ENCODE measurements around the gene USP40. TPM values are rescaled to one million over a fixed set of nuclear protein-coding genes. Genes with fewer than 3 reads are reported as not detected.

The USP40 gene
- total RNA-seq, 2 donors from 2014 or later = 11.6 to 12.5 TPM

DNA sequence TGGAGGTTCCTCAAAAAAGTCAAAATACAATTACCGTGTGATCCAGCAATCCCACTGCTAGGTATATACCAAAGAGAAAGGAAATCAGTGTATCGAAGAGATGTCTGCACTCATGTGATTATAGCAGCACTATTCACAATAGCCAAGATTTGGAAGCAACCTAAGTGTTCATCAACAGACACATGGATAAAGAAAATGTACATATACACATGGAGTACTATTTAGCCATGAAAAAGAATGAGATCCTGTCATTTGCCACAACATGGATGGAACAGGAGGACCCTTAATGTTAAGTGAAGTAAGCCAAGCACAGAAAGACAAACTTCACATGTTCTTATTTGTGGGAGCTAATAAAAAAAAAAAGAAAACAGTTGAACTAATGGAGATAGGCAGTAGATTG is 133.6 kb downstream of the USP40 start:
- DNase-seq (ENCODE audit: low spot score) = no peak
- H3K36me3 ChIP-seq = peaks cover 27% of the 10 kb centered on the region
- TF ChIP-seq, protein P1, sequence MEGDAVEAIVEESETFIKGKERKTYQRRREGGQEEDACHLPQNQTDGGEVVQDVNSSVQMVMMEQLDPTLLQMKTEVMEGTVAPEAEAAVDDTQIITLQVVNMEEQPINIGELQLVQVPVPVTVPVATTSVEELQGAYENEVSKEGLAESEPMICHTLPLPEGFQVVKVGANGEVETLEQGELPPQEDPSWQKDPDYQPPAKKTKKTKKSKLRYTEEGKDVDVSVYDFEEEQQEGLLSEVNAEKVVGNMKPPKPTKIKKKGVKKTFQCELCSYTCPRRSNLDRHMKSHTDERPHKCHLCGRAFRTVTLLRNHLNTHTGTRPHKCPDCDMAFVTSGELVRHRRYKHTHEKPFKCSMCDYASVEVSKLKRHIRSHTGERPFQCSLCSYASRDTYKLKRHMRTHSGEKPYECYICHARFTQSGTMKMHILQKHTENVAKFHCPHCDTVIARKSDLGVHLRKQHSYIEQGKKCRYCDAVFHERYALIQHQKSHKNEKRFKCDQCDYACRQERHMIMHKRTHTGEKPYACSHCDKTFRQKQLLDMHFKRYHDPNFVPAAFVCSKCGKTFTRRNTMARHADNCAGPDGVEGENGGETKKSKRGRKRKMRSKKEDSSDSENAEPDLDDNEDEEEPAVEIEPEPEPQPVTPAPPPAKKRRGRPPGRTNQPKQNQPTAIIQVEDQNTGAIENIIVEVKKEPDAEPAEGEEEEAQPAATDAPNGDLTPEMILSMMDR (IDR thresholded peaks at IDR 0.05) = no peak
- H3K27ac ChIP-seq = peak overlapping the region in 1 of 2 donors; percentile 50
- no peaks in the 10 kb centered on the region for H3K27me3 ChIP-seq
- no peaks in the 10 kb centered on the region for H3K9me3 ChIP-seq
- no peak overlapping the region for H3K4me3 ChIP-seq
- peaks cover 0 to 41% of the 10 kb centered on the region in 2 donors for H3K4me1 ChIP-seq

DNA sequence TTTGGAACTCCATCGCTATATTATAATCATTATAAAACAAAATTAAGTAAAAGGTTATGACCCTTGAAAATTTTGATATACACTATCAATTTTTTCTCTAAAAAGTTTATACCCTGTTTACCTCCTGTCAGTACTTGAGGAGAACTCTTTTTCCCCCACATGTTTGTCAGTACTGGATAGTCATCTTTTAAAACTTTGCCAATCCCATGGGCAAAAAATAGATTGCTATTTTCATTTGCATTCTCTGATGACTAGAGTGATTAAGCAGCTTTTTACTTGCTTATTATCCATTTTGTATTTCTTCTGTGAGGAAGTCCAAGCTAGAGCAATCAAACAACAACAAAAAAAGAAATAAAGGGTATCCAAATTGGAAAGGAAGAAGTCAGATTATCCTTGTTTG is 135.9 kb downstream of the USP40 start:
- peaks cover 0 to 43% of the 10 kb centered on the region in 2 donors for H3K4me1 ChIP-seq
- TF ChIP-seq, protein P1 (IDR thresholded peaks at IDR 0.05) = no peak
- no peak overlapping the region for H3K4me3 ChIP-seq
- peak overlapping the region; percentile 81 to 93 for H3K27ac ChIP-seq
- H3K9me3 ChIP-seq = no peaks in the 10 kb centered on the region
- no peak for DNase-seq (ENCODE audit: low spot score)
- no peaks in the 10 kb centered on the region for H3K27me3 ChIP-seq
- H3K36me3 ChIP-seq = peaks cover 3% of the 10 kb centered on the region

DNA sequence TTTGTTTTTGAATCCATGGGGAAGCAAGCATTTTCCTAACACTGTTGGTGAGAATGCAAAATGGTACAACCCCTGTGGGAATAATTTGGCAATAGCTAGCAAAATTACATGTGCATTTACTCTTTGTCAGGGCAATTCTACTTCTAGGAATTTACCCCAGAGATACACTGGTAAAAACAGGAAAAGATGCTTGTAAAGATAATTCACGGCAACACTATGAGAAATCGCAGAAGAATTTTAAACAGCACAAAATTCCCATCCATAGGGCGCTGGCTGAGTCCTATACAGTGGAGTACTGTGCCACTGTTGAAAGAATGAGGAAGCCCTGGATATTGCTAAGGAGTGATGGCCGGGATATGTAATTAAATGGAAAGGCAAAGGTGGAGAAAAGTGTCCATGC is 136.5 kb downstream of the USP40 start:
- peaks cover 0 to 49% of the 10 kb centered on the region in 2 donors for H3K4me1 ChIP-seq
- peak overlapping the region; percentile 81 to 93 for H3K27ac ChIP-seq
- H3K36me3 ChIP-seq = no peaks in the 10 kb centered on the region
- H3K27me3 ChIP-seq = no peaks in the 10 kb centered on the region
- no peak for DNase-seq (ENCODE audit: low spot score)
- TF ChIP-seq, protein P1 (IDR thresholded peaks at IDR 0.05) = no peak
- H3K4me3 ChIP-seq = no peak overlapping the region
- no peaks in the 10 kb centered on the region for H3K9me3 ChIP-seq

DNA sequence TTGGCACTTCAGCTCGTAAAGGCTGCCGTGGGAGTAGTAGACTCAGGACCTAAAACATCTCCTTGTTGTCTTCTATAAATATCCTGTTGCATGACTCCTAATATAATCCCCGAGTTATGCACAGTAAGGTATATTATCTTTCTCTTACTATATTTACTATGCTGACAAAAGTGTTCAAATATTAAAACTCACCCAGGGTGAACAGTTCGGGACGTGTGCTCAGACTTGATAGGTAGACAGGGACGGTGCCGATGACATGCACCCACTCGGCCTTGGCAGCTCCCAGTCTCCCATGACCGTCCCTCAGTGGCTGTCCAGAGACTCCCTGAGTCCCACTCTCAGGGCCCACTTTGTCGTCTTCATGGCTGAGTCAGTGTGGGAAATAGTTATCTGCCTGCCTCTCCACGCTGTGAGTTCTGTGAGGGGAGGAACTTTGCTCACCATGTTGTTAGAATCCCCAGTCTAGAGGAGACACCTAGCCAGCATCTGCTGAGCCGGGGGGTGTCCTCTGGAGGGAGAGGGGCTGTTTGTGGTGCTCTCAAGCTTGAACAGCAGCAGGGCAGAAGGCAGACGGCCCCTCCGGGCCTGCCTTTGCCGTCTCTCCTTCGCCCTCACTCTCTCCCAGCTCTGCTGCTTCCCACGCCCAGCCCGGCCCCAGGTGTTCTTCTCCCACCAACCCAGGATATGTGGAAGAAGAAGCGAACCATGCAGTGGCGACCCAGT is 137.2 kb downstream of the USP40 start:
- DNase-seq (ENCODE audit: low spot score) = no peak
- TF ChIP-seq, protein P1 (IDR thresholded peaks at IDR 0.05) = no peak
- H3K27ac ChIP-seq = peak overlapping the region; percentile 81 to 93
- H3K4me1 ChIP-seq = peaks cover 0 to 56% of the 10 kb centered on the region in 2 donors
- H3K27me3 ChIP-seq = no peaks in the 10 kb centered on the region
- no peaks in the 10 kb centered on the region for H3K9me3 ChIP-seq
- H3K36me3 ChIP-seq = no peaks in the 10 kb centered on the region
- H3K4me3 ChIP-seq = no peak overlapping the region

DNA sequence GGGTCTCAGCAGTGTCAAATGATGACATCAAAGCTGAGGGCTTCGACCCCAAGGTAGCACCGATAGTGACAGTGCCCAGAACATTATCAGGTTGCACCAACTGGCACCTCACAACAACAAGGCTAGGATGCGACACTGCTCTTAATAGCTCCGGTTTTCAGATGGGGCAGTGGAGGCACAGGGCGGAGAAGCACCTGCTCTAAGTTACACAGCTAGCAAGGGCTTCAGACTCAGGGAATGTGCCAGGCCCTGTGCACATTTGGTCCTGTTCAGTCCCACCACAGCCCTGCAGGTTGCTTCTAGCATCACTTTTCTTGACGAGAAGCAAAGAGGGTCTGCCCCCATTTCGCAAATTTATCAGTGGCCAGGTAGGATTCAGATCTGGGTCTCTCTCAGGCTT is 138.1 kb downstream of the USP40 start:
- peak; percentile 43 for DNase-seq (ENCODE audit: low spot score)
- Histone ChIP-seq H3K4me1 (peaks cover 0 to 63% of the 10 kb centered on the region in 2 donors), H3K27ac (peak overlapping the region; percentile 81 to 93), H3K36me3 (no peaks in the 10 kb centered on the region), H3K9me3 (no peaks in the 10 kb centered on the region), H3K27me3 (no peaks in the 10 kb centered on the region), H3K4me3 (no peak overlapping the region)
- TF ChIP-seq, protein P1 (IDR thresholded peaks at IDR 0.05) = no peak

DNA sequence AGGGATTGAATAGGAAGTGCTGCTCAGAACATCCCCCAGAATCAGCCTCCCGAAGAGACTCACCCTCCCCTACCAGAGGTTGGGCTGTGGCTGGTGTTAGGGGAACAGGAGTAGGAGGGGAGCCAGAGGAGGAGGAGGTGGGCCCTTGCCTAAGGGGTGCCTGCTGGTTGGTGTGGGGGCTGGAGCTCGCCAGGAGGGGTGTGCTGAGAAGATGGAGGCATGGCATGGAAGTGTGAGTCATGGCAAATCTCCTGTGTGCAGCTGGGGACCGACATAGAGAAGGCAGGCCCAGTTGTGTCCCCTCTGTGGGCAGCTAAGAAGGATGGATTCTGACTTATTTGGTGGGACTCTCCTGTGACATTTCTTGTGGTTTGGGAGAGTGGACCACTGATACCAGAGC is 138.6 kb downstream of the USP40 start:
- Histone ChIP-seq H3K27ac (peak overlapping the region; percentile 81 to 93), H3K4me1 (peaks cover 0 to 66% of the 10 kb centered on the region in 2 donors), H3K27me3 (no peaks in the 10 kb centered on the region), H3K9me3 (no peaks in the 10 kb centered on the region), H3K36me3 (no peaks in the 10 kb centered on the region), H3K4me3 (no peak overlapping the region)
- TF ChIP-seq, protein P1 (IDR thresholded peaks at IDR 0.05) = no peak
- DNase-seq (ENCODE audit: low spot score) = no peak

Data from right atrium auricular region (tissue), 2 donors.